Ishikawa (cell line): ENCODE results near the gene ATP1A3.

Experiments used
- CEBPB ChIP-seq: IDR thresholded peaks from 2 replicates; pipeline ENCODE4 v1.6.1; 2012
- CREB1 ChIP-seq: IDR thresholded peaks from 2 replicates; pipeline ENCODE4 v1.6.1; 2012; ENCODE audit warnings: low read depth
- EGR1 ChIP-seq: IDR thresholded peaks from 2 replicates; pipeline ENCODE4 v1.6.1; 2012
- EP300 ChIP-seq: IDR thresholded peaks from 2 replicates; pipeline ENCODE4 v1.6.1; 2012; ENCODE audit warnings: borderline replicate concordance
- FOXM1 ChIP-seq: IDR thresholded peaks from 2 replicates; pipeline ENCODE4 v1.6.1; 2012; ENCODE audit warnings: low read depth, borderline replicate concordance
- NFIC ChIP-seq: IDR thresholded peaks from 2 replicates; pipeline ENCODE4 v1.6.1; 2012
- RAD21 ChIP-seq: IDR thresholded peaks from 2 replicates; pipeline ENCODE4 v1.6.1; 2012; ENCODE audit warnings: low read depth
- TAF1 ChIP-seq: IDR thresholded peaks from 2 replicates; pipeline ENCODE4 v1.6.1; 2012; ENCODE audit warnings: low read depth, mild to moderate bottlenecking
- TCF12 ChIP-seq: IDR thresholded peaks from 2 replicates; pipeline ENCODE4 v1.6.1; 2012; ENCODE audit warnings: low read depth
- TEAD4 ChIP-seq: IDR thresholded peaks from 2 replicates; pipeline ENCODE4 v1.6.1; 2012
- YY1 ChIP-seq: IDR thresholded peaks from 2 replicates; pipeline ENCODE4 v1.6.1; 2012; ENCODE audit warnings: low read depth
- ZBTB7A ChIP-seq: IDR thresholded peaks from 2 replicates; pipeline ENCODE4 v1.6.1; 2012; ENCODE audit warnings: low read depth
- TF ChIP-seq, protein P1 (sequence below): IDR thresholded peaks from 2 replicates; pipeline ENCODE4 v1.6.1; 2012; ENCODE audit warnings: low read depth, mild to moderate bottlenecking
- TF ChIP-seq, protein P2 (sequence below): IDR thresholded peaks from 2 replicates; pipeline ENCODE4 v1.6.1; 2012
- TF ChIP-seq, protein P3 (sequence below): IDR thresholded peaks from 2 replicates; pipeline ENCODE4 v1.6.1; 2012

Gene ATP1A3

DNA sequence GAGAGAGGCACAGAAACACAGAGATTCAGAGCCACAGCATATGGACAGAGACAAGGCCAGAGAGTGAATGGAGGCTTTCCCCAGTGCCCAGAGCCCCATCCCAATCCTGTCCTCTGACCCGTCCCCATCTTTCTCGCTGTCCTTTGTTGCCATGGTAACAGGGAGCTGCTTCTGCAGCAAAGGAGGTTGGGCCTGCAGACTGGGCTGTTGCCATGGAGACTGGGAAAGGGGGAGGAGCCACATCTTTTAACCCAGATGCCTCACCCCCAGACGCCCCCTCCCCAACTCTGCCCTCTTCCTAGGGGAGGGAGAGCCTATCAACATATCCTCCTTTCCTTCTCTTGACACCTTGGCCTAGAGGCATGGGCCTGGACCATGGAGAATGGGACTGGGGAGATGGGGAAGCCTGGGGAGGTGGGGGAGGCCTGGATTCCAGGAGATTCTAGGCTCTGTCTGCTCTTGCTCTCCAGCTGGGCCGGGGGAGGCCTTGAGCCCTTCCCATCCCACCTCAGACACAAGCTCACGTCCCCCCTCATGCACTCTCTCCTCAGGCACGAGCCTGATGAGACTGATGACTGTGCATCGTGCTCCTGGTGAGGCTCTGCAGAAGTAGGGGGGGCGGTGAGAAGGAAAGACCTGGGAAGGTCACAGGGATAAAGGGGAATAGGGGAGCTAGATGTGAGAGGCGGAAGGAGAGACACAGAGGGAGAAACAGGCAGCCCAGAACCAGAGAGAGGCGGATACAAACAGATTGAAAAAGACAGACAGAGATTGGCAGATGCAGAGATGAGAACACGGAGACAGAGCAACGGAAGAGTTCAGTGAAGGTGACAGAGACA, 2.1 kb upstream of the ATP1A3 start:
- TF ChIP-seq CEBPB, result no peak
- no peak for TF ChIP-seq TEAD4
- no peak for TF ChIP-seq TAF1
- TF ChIP-seq, protein P1, sequence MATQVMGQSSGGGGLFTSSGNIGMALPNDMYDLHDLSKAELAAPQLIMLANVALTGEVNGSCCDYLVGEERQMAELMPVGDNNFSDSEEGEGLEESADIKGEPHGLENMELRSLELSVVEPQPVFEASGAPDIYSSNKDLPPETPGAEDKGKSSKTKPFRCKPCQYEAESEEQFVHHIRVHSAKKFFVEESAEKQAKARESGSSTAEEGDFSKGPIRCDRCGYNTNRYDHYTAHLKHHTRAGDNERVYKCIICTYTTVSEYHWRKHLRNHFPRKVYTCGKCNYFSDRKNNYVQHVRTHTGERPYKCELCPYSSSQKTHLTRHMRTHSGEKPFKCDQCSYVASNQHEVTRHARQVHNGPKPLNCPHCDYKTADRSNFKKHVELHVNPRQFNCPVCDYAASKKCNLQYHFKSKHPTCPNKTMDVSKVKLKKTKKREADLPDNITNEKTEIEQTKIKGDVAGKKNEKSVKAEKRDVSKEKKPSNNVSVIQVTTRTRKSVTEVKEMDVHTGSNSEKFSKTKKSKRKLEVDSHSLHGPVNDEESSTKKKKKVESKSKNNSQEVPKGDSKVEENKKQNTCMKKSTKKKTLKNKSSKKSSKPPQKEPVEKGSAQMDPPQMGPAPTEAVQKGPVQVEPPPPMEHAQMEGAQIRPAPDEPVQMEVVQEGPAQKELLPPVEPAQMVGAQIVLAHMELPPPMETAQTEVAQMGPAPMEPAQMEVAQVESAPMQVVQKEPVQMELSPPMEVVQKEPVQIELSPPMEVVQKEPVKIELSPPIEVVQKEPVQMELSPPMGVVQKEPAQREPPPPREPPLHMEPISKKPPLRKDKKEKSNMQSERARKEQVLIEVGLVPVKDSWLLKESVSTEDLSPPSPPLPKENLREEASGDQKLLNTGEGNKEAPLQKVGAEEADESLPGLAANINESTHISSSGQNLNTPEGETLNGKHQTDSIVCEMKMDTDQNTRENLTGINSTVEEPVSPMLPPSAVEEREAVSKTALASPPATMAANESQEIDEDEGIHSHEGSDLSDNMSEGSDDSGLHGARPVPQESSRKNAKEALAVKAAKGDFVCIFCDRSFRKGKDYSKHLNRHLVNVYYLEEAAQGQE, result no peak
- peak; percentile 46; the same call in 1 of the 2 replicates for TF ChIP-seq ZBTB7A
- no peak for TF ChIP-seq EP300
- no peak for TF ChIP-seq EGR1
- no peak for TF ChIP-seq TCF12

DNA sequence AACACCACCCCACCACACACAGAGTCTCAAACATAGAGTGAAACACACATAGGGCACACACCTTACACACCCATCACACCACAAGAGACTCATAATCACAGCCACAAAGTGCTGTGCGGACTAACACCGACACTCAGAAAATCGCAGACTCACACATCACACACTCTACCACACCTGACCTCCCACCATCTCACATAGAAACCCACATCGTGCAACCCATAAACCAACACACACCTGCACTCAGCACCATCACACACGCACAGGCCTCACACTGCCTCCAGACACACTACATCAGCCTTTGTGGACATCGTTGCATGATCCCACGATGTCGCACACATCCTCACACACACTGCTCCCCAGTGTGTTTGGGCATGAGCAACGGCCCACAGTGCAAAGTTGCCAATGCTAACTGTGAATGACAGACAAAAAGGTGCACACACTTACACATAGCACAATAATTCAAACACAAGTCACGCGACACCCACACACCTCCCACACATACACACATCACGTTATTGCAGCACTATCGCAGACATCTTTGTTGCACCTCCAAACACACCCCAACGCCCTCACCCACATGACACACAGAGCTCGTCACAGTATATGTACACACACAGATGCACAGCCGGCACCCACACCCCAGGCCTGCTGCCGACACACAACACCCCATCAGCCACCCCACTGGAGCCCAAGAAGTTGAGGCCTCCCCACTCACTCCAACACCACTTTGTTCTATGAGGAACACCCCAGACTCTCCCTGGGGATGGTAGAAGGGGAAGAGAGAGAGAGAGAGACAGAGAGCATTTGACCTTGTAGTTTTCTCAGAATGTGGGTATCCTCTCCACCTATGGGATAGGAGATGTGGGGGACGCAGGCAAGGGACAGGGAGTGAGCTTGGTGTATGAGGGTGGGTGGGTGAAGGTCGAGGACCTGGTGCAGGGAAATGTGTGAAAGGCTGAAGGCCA, 1.2 kb upstream of the ATP1A3 start:
- TF ChIP-seq, protein P2, sequence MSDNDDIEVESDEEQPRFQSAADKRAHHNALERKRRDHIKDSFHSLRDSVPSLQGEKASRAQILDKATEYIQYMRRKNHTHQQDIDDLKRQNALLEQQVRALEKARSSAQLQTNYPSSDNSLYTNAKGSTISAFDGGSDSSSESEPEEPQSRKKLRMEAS, result no peak
- no peak for TF ChIP-seq TCF12
- TF ChIP-seq NFIC, result no peak
- no peak for TF ChIP-seq EGR1
- no peak for TF ChIP-seq FOXM1
- TF ChIP-seq RAD21, result no peak
- TF ChIP-seq EP300, result no peak
- no peak for TF ChIP-seq YY1
- no peak for TF ChIP-seq TEAD4
- TF ChIP-seq CREB1, result no peak
- TF ChIP-seq TAF1, result no peak
- TF ChIP-seq, protein P3, sequence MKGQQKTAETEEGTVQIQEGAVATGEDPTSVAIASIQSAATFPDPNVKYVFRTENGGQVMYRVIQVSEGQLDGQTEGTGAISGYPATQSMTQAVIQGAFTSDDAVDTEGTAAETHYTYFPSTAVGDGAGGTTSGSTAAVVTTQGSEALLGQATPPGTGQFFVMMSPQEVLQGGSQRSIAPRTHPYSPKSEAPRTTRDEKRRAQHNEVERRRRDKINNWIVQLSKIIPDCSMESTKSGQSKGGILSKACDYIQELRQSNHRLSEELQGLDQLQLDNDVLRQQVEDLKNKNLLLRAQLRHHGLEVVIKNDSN, result no peak
- no peak for TF ChIP-seq CEBPB
- TF ChIP-seq ZBTB7A, result no peak

DNA sequence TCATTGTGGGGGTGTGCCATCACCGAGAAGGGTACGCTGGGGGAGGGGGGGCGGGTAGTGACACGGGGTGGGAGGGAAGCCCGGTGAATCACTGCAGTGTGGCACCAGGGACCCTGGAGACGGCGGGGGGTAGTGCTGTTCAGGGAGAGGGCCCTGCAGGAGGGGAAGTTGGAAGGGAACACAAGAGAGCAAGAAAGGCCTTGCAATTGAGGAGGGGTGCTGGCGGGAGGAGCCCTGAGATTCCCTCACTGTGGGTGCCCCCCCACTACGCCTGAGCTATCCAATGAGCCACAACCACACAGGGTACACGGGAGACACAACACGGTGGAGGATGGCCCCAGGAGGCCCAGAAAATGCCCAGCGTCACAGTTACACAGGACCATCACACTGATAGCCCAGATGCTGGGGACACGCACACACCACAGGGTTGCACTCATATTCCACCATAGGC, 516 bp upstream of the ATP1A3 start:
- TF ChIP-seq EGR1, result no peak
- no peak for TF ChIP-seq EP300
- no peak for TF ChIP-seq TEAD4
- TF ChIP-seq FOXM1, result no peak
- no peak for TF ChIP-seq YY1
- TF ChIP-seq, protein P3, result no peak
- TF ChIP-seq ZBTB7A, result no peak
- TF ChIP-seq NFIC, result no peak
- TF ChIP-seq, protein P1, result no peak
- no peak for TF ChIP-seq RAD21
- TF ChIP-seq CEBPB, result no peak
- TF ChIP-seq TCF12, result no peak
- no peak for TF ChIP-seq CREB1
- TF ChIP-seq TAF1, result no peak
- TF ChIP-seq, protein P2, result no peak

DNA sequence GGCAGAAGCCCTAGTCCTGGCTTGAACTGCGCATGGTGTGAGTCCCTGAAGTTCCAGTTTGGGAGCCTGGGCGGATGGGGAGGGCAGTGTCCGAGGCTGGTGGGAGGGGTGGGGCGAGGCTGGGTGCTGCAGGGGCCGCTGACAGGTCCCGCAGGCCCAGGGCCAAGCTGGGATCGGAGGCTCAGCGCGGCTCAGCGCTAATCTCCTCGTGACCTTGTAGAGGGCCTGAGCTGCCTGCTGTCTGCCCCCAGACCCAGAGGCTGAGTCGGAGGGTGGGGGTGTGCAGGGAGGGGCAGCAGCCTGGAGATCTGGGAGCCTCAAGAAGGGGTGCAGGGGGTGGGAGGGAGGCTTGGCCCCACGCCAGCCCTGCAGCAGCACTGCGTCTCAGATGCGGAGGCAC, 3.0 kb downstream of the ATP1A3 start:
- TF ChIP-seq, protein P1, result no peak
- TF ChIP-seq TCF12, result no peak
- no peak for TF ChIP-seq FOXM1
- TF ChIP-seq, protein P2, result no peak
- no peak for TF ChIP-seq RAD21
- TF ChIP-seq EGR1, result no peak
- TF ChIP-seq, protein P3, result no peak
- no peak for TF ChIP-seq EP300
